Activated naive CD4-positive, alpha-beta T cell treated with anti-CD3 and anti-CD28 coated beads, Interleukin-2, amount 50 U/mL, for 24 hours (primary cell): Measurements from ENCODE around the gene MCOLN1.

Experiments
- H3K27ac Mint-ChIP-seq: one replicate; pipeline ENCODE4 v1.8.0; 2021; ENCODE audit warnings: mild to moderate bottlenecking, mixed read lengths
- H3K27me3 Mint-ChIP-seq: one replicate; pipeline ENCODE4 v1.8.0; 2021; ENCODE audit warnings: mixed read lengths
- H3K36me3 Mint-ChIP-seq: one replicate; pipeline ENCODE4 v1.8.0; 2021; ENCODE audit warnings: mixed read lengths
- H3K4me1 Mint-ChIP-seq: one replicate; pipeline ENCODE4 v1.8.0; 2021; ENCODE audit warnings: mixed read lengths
- H3K4me3 Mint-ChIP-seq: one replicate; pipeline ENCODE4 v1.8.0; 2021; ENCODE audit warnings: mild to moderate bottlenecking, mixed read lengths
- H3K9me3 Mint-ChIP-seq: one replicate; pipeline ENCODE4 v1.8.0; 2021; ENCODE audit warnings: mixed read lengths

Gene MCOLN1

GRCh38 chr19:7492142-7492541 is 30.3 kb upstream of the MCOLN1 start:
- Mint-ChIP-seq H3K27me3 (no peaks in the 10 kb centered on the region), H3K4me1 (peaks cover 11% of the 10 kb centered on the region), H3K27ac (no peak overlapping the region), H3K36me3 (no peaks in the 10 kb centered on the region), H3K9me3 (no peaks in the 10 kb centered on the region), H3K4me3 (no peak overlapping the region)

GRCh38 chr19:7492558-7492957 is 29.9 kb upstream of the MCOLN1 start:
- H3K36me3 Mint-ChIP-seq, result no peaks in the 10 kb centered on the region
- H3K4me1 Mint-ChIP-seq, result peaks cover 11% of the 10 kb centered on the region
- peak overlapping the region; percentile 1 for H3K4me3 Mint-ChIP-seq
- H3K9me3 Mint-ChIP-seq, result no peaks in the 10 kb centered on the region
- no peaks in the 10 kb centered on the region for H3K27me3 Mint-ChIP-seq
- H3K27ac Mint-ChIP-seq, result no peak overlapping the region

GRCh38 chr19:7494416-7495098 is 27.9 kb upstream of the MCOLN1 start:
- Mint-ChIP-seq H3K4me3 (no peak overlapping the region), H3K27me3 (peaks cover 6% of the 10 kb centered on the region), H3K27ac (no peak overlapping the region), H3K9me3 (no peaks in the 10 kb centered on the region), H3K4me1 (peaks cover 6% of the 10 kb centered on the region), H3K36me3 (no peaks in the 10 kb centered on the region)

- Mint-ChIP-seq H3K27me3 (peaks cover 11% of the 10 kb centered on the region), H3K36me3 (peaks cover 2% of the 10 kb centered on the region), H3K4me3 (no peak overlapping the region), H3K27ac (no peak overlapping the region), H3K9me3 (no peaks in the 10 kb centered on the region), H3K4me1 (peaks cover under 1% of the 10 kb centered on the region)
These were observed 25.1 kb upstream of the MCOLN1 start for GRCh38 chr19:7497292-7497691.

- Mint-ChIP-seq H3K27ac (no peak overlapping the region), H3K27me3 (peaks cover 19% of the 10 kb centered on the region)
These were observed 21.5 kb upstream of the MCOLN1 start for GRCh38 chr19:7500811-7501450.

GRCh38 chr19:7502552-7502951 is 19.9 kb upstream of the MCOLN1 start:
- Mint-ChIP-seq H3K4me3 (no peak overlapping the region), H3K27ac (no peak overlapping the region), H3K36me3 (peaks cover 2% of the 10 kb centered on the region), H3K4me1 (peaks cover 7% of the 10 kb centered on the region), H3K9me3 (no peaks in the 10 kb centered on the region), H3K27me3 (peaks cover 23% of the 10 kb centered on the region)

More at GRCh38 chr19:7500811-7501450, 21.5 kb upstream of the MCOLN1 start:
- Mint-ChIP-seq H3K4me3 (peak overlapping the region; percentile 67), H3K9me3 (no peaks in the 10 kb centered on the region), H3K36me3 (peaks cover 2% of the 10 kb centered on the region), H3K4me1 (peaks cover 7% of the 10 kb centered on the region)

GRCh38 chr19:7504684-7505083 is 17.7 kb upstream of the MCOLN1 start:
- peaks cover 7% of the 10 kb centered on the region for H3K4me1 Mint-ChIP-seq
- no peak overlapping the region for H3K27ac Mint-ChIP-seq
- H3K9me3 Mint-ChIP-seq, result no peaks in the 10 kb centered on the region
- peaks cover 2% of the 10 kb centered on the region for H3K36me3 Mint-ChIP-seq
- peaks cover 16% of the 10 kb centered on the region for H3K27me3 Mint-ChIP-seq
- no peak overlapping the region for H3K4me3 Mint-ChIP-seq

- Mint-ChIP-seq H3K27me3 (peaks cover 16% of the 10 kb centered on the region), H3K36me3 (peaks cover 2% of the 10 kb centered on the region), H3K4me1 (peaks cover 7% of the 10 kb centered on the region), H3K27ac (no peak overlapping the region), H3K4me3 (no peak overlapping the region), H3K9me3 (no peaks in the 10 kb centered on the region)
These were observed 17.1 kb upstream of the MCOLN1 start for GRCh38 chr19:7505288-7505681.

GRCh38 chr19:7505682-7506384 is 16.6 kb upstream of the MCOLN1 start:
- H3K4me1 Mint-ChIP-seq, result peaks cover 7% of the 10 kb centered on the region
- no peak overlapping the region for H3K4me3 Mint-ChIP-seq
- H3K36me3 Mint-ChIP-seq, result peaks cover 2% of the 10 kb centered on the region
- H3K27ac Mint-ChIP-seq, result peak overlapping the region; percentile 46
- no peaks in the 10 kb centered on the region for H3K9me3 Mint-ChIP-seq
- peaks cover 16% of the 10 kb centered on the region for H3K27me3 Mint-ChIP-seq

- H3K4me3 Mint-ChIP-seq, result no peak overlapping the region
- H3K36me3 Mint-ChIP-seq, result peaks cover under 1% of the 10 kb centered on the region
- H3K27ac Mint-ChIP-seq, result no peak overlapping the region
- H3K27me3 Mint-ChIP-seq, result peaks cover 12% of the 10 kb centered on the region
- no peaks in the 10 kb centered on the region for H3K9me3 Mint-ChIP-seq
- peaks cover 7% of the 10 kb centered on the region for H3K4me1 Mint-ChIP-seq
These were observed 15.8 kb upstream of the MCOLN1 start for GRCh38 chr19:7506385-7507328.

GRCh38 chr19:7507884-7508283 is 14.5 kb upstream of the MCOLN1 start:
- Mint-ChIP-seq H3K36me3 (no peaks in the 10 kb centered on the region), H3K27me3 (peaks cover 8% of the 10 kb centered on the region), H3K9me3 (no peaks in the 10 kb centered on the region), H3K27ac (no peak overlapping the region), H3K4me1 (peaks cover 7% of the 10 kb centered on the region), H3K4me3 (no peak overlapping the region)

- no peaks in the 10 kb centered on the region for H3K36me3 Mint-ChIP-seq
- H3K27ac Mint-ChIP-seq, result no peak overlapping the region
- peaks cover 7% of the 10 kb centered on the region for H3K27me3 Mint-ChIP-seq
- no peak overlapping the region for H3K4me3 Mint-ChIP-seq
- peaks cover 7% of the 10 kb centered on the region for H3K4me1 Mint-ChIP-seq
- H3K9me3 Mint-ChIP-seq, result no peaks in the 10 kb centered on the region
These were observed 12.8 kb upstream of the MCOLN1 start for GRCh38 chr19:7509625-7510024.

GRCh38 chr19:7512400-7512851 is 10.0 kb upstream of the MCOLN1 start:
- Mint-ChIP-seq H3K4me1 (peaks cover 14% of the 10 kb centered on the region), H3K9me3 (no peaks in the 10 kb centered on the region), H3K27ac (no peak overlapping the region), H3K4me3 (no peak overlapping the region), H3K27me3 (peaks cover 7% of the 10 kb centered on the region), H3K36me3 (no peaks in the 10 kb centered on the region)

GRCh38 chr19:7513809-7514642 is 8.4 kb upstream of the MCOLN1 start:
- H3K36me3 Mint-ChIP-seq, result peaks cover 2% of the 10 kb centered on the region
- no peak overlapping the region for H3K4me3 Mint-ChIP-seq
- H3K27ac Mint-ChIP-seq, result peak overlapping the region; percentile 24
- H3K27me3 Mint-ChIP-seq, result peaks cover 7% of the 10 kb centered on the region
- H3K9me3 Mint-ChIP-seq, result no peaks in the 10 kb centered on the region
- H3K4me1 Mint-ChIP-seq, result peaks cover 17% of the 10 kb centered on the region
